ENCODE results near the gene CNOT2. TPM values are rescaled to one million over a fixed set of nuclear protein-coding genes. Genes with fewer than 3 reads are reported as not detected.

Gene CNOT2
- polyA plus RNA-seq, 1 of the 3 experiments (the other 2 are of a cell fraction) = 45.3 TPM

DNA sequence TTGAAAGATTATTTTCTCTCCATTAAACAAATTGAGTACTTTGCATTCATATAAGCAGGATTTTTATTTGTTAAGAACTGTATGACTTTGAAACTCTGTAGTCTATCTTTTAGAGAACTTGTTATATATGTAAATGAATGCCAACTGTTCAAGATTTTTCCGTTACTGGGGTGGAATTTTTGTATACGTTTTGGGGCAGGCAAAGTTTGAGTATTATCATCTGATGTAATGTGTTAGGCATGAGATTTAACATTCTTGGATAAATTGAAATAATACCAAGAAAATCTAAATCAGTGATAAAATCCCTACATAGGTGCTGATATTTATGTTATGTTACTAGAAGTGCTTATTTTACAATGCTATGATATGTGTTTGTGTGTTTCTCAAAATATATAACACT, 8.4 kb downstream of the CNOT2 start:
- H3K27me3 ChIP-seq (ENCODE audit: insufficient read depth) = no peaks in the 10 kb centered on the region
- peaks cover 11% of the 10 kb centered on the region for H3F3A ChIP-seq (replicated peaks; ENCODE audit: insufficient read depth)
- 74% methylated on average over 2 of the region's 2 CpGs for WGBS (ENCODE audit: low lambda C conversion rate)
- ChIA-PET POLR2A (no interaction called here), CTCF (no interaction called here)
- peaks cover 78% of the 10 kb centered on the region for H4K20me1 ChIP-seq (ENCODE audit: insufficient read depth)
- H3K9me3 ChIP-seq = no peaks in the 10 kb centered on the region
- H2AFZ ChIP-seq (ENCODE audit: low read depth) = no peak overlapping the region
- peaks cover 13 to 17% of the 10 kb centered on the region in 2 experiments for H3K36me3 ChIP-seq (replicated peaks in 1 of 2; ENCODE audit: control insufficient read depth in 1 of 2, insufficient read depth in 2 of 2, low read length in 1 of 2)
- H3K9ac ChIP-seq = no peak overlapping the region
- peaks cover 0 to 13% of the 10 kb centered on the region in 2 experiments; a peak in 3 of 4 replicates for H3K4me1 ChIP-seq (ENCODE audit: control insufficient read depth in 1 of 2, insufficient read depth in 2 of 2, low read depth in 1 of 2, low read length in 1 of 2)
- H3K9me2 ChIP-seq = no peaks in the 10 kb centered on the region
- no peak overlapping the region for H3K4me3 ChIP-seq (ENCODE audit: low read depth in 2 of 2, low read length in 1 of 2)
- peaks cover 100% of the 10 kb centered on the region for H3K79me2 ChIP-seq (ENCODE audit: insufficient read depth)
- no peak overlapping the region for H3K4me2 ChIP-seq
- no peak for DNase-seq
- TF ChIP-seq RXRA (IDR thresholded peaks at IDR 0.05; ENCODE audit: borderline replicate concordance, low read depth) (no peak), ELF1 (IDR thresholded peaks at IDR 0.05) (no peak), CHD2 (IDR thresholded peaks at IDR 0.05; ENCODE audit: low read length, partially characterized antibody) (no peak), SIN3A (IDR thresholded peaks at IDR 0.05; ENCODE audit: borderline replicate concordance, low read depth, low read length) (no peak), MAX (IDR thresholded peaks at IDR 0.05; ENCODE audit: low read depth) (no peak), RAD21 (IDR thresholded peaks at IDR 0.05; ENCODE audit: low read length) (no peak), FOSL2 (IDR thresholded peaks at IDR 0.05; ENCODE audit: borderline replicate concordance, low read depth) (no peak)
- TF ChIP-seq, protein P1, sequence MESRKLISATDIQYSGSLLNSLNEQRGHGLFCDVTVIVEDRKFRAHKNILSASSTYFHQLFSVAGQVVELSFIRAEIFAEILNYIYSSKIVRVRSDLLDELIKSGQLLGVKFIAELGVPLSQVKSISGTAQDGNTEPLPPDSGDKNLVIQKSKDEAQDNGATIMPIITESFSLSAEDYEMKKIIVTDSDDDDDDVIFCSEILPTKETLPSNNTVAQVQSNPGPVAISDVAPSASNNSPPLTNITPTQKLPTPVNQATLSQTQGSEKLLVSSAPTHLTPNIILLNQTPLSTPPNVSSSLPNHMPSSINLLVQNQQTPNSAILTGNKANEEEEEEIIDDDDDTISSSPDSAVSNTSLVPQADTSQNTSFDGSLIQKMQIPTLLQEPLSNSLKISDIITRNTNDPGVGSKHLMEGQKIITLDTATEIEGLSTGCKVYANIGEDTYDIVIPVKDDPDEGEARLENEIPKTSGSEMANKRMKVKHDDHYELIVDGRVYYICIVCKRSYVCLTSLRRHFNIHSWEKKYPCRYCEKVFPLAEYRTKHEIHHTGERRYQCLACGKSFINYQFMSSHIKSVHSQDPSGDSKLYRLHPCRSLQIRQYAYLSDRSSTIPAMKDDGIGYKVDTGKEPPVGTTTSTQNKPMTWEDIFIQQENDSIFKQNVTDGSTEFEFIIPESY (IDR thresholded peaks at IDR 0.05; ENCODE audit: borderline replicate concordance, low read depth) = no peak
- no peak overlapping the region for H3K27ac ChIP-seq (ENCODE audit: low read depth in 2 of 2, low read length in 1 of 2)

- 94% methylated on average over 4 of the region's 4 CpGs for WGBS (ENCODE audit: low lambda C conversion rate)
- Histone ChIP-seq H2AFZ (ENCODE audit: low read depth) (no peak overlapping the region), H3K79me2 (ENCODE audit: insufficient read depth) (peaks cover 100% of the 10 kb centered on the region), H3K4me1 (ENCODE audit: control insufficient read depth in 1 of 2, insufficient read depth in 2 of 2, low read depth in 1 of 2, low read length in 1 of 2) (peaks cover 0 to 8% of the 10 kb centered on the region in 2 experiments; a peak in 3 of 4 replicates), H3K9me3 (no peaks in the 10 kb centered on the region), H3K4me2 (no peak overlapping the region), H3K9ac (no peak overlapping the region), H3K36me3 (replicated peaks in 1 of 2; ENCODE audit: control insufficient read depth in 1 of 2, insufficient read depth in 2 of 2, low read length in 1 of 2) (peaks cover 9% of the 10 kb centered on the region in 2 experiments), H3K27me3 (ENCODE audit: insufficient read depth) (no peaks in the 10 kb centered on the region), H3K27ac (ENCODE audit: low read depth in 2 of 2, low read length in 1 of 2) (no peak overlapping the region), H4K20me1 (ENCODE audit: insufficient read depth) (peaks cover 78% of the 10 kb centered on the region), H3F3A (replicated peaks; ENCODE audit: insufficient read depth) (peaks cover 5% of the 10 kb centered on the region), H3K9me2 (no peaks in the 10 kb centered on the region), H3K4me3 (ENCODE audit: low read depth in 2 of 2, low read length in 1 of 2) (no peak overlapping the region)
- TF ChIP-seq IRF3 (IDR thresholded peaks at IDR 0.05; ENCODE audit: low read depth, low read length) (no peak), JUND (IDR thresholded peaks at IDR 0.05) (no peak), ELF1 (IDR thresholded peaks at IDR 0.05) (no peak), MXI1 (IDR thresholded peaks at IDR 0.05; ENCODE audit: low read depth, low read length) (no peak), RFX5 (IDR thresholded peaks at IDR 0.05; ENCODE audit: low read length) (no peak), USF2 (IDR thresholded peaks at IDR 0.05; ENCODE audit: borderline replicate concordance, low read depth, low read length) (no peak), RAD21 (IDR thresholded peaks at IDR 0.05; ENCODE audit: low read length) (no peak), POLR2AphosphoS5 (IDR thresholded peaks at IDR 0.05; ENCODE audit: low read depth, low read length) (no peak)
- ChIA-PET CTCF (interaction anchor here (0.6 to 0.7 kb wide), 2 partner anchors 265 to 468 kb away, joined by 3 read pairs; no protein-coding TSS in a partner anchor), POLR2A (no interaction called here)
- no peak for DNase-seq
Observed at GRCh38 chr12:70252832-70253231, 9.6 kb downstream of the CNOT2 start.

Data from SK-N-SH (cell line).